Breast epithelium (tissue), 3 donors: ENCODE data around the gene CNOT11. TPM values are rescaled to one million over a fixed set of nuclear protein-coding genes. Genes with fewer than 3 reads are reported as not detected.

Experiments used
- total RNA-seq, 3 donors: library from RNA; depleted of rRNA; stranded (reverse); fragments of >200 nt; gene quantifications; one replicate each; pipeline ENCODE4 v1.1.0, GENCODE V29; 2016

Gene CNOT11
- total RNA-seq, 3 donors from 2014 or later: 19.2 to 33.1 (median 23.9) TPM

Other genes starting within 250 kb of the CNOT11 start
- 10 to 100 TPM; 19.5 to 92.4 (median 89.7) TPM for gene TBC1D8, start 101.5 kb upstream of the CNOT11 start, total RNA-seq
- gene RNF149, start 55.8 kb downstream of the CNOT11 start, total RNA-seq: 100 to 1,000 TPM in 1 of 3 donors, 10 to 100 TPM in 2; 65.6 to 101 (median 75.4) TPM
- gene CREG2, start 134.6 kb downstream of the CNOT11 start, total RNA-seq: under 1 TPM in 1 of 3 donors, not detected in 2; under 0.01 TPM
- 1 to 10 TPM in 2 of 3 donors, under 1 TPM in 1; 0.96 to 3.8 (median 2.3) TPM for gene RFX8, start 222.2 kb downstream of the CNOT11 start, total RNA-seq